A204.1 (cell line): ENCODE data around the gene CSNK1G2.

Source experiments
- FAIRE-seq: peaks from 2 replicates; lab custom pipeline; 2012; peaks lifted over from hg19 to GRCh38; lab: Jason Lieb, UNC

Gene CSNK1G2

GRCh38 chr19:2021453-2022140, 80.6 kb downstream of the CSNK1G2 start:
- FAIRE-seq = no peak

- no peak for FAIRE-seq
These were observed 81.3 kb downstream of the CSNK1G2 start for GRCh38 chr19:2022289-2022688.

- FAIRE-seq = no peak
These were observed 85.8 kb downstream of the CSNK1G2 start for GRCh38 chr19:2026770-2027169.

- no peak for FAIRE-seq
These were observed 86.4 kb downstream of the CSNK1G2 start for GRCh38 chr19:2027361-2027760.
